Adrenal gland (tissue), 12 donors: Measurements from ENCODE around the gene CFAP58. TPM values are rescaled to one million over a fixed set of nuclear protein-coding genes. Genes with fewer than 3 reads are reported as not detected.

Source experiments
- DNase-seq, 7 donors: peaks; one replicate each; pipeline ENCODE4 v3.0.0-alpha.2; 2019 to 2020
- H3K27ac ChIP-seq, 5 donors: fragments of 200-600 bp; sonication (generic) in 4 of 5; 1 replicate in 3 of 5; 2 replicates in 2 of 5; pipeline versions ENCODE4 v1.5.1 to v1.8.0; 2016 to 2020; ENCODE audit warnings: mild to moderate bottlenecking in 1 of 5
- H3K27me3 ChIP-seq: fragments of 200-600 bp; 2 replicates; pipeline ENCODE4 v1.8.0; 2021
- H3K36me3 ChIP-seq, 2 donors: fragments of 200-600 bp; replicated peaks in 1 of 2; 1 replicate in 1 of 2; 2 replicates in 1 of 2; pipeline versions ENCODE4 v1.5.1 to v1.8.0; 2018 to 2022
- H3K4me1 ChIP-seq, 2 donors: fragments of 200-600 bp; replicated peaks in 1 of 2; 1 replicate in 1 of 2; 2 replicates in 1 of 2; pipeline versions ENCODE4 v1.5.1 to v1.8.0; 2018 to 2021
- H3K4me3 ChIP-seq, 4 donors: fragments of 200-600 bp; sonication (generic) in 3 of 4; one replicate each; pipeline ENCODE4 v1.5.1; 2016 to 2018
- H3K9me3 ChIP-seq, 3 donors: fragments of 200-600 bp; sonication (generic) in 1 of 3; replicated peaks in 1 of 3; 1 replicate in 2 of 3; 2 replicates in 1 of 3; pipeline versions ENCODE4 v1.5.1 to v1.8.0; 2016 to 2021
- POLR2A ChIP-seq, 2 donors: fragments of 450-650 bp; IDR thresholded peaks; one replicate each; pipeline ENCODE4 v1.6.1; 2017; ENCODE audit warnings: antibody characterized with exemption in 2 of 2, mild to moderate bottlenecking in 2 of 2, moderate library complexity in 1 of 2
- WGBS, 4 donors: extraction: QIAGEN DNeasy Blood & Tissue Kit in 2 of 4; methylation state at CpG; one replicate each; pipeline versions ENCODE4 v1.1.5 to v1.1.7; 2013 to 2017; 5-methylcytosine and 5-hydroxymethylcytosine counted together
- intact Hi-C, 2 donors: fragments of 100-400 bp; cut with DNase I; formaldehyde crosslinking; loops; one replicate each; pipeline versions ENCODE4 v1.14.1 to v1.15.0; 2022 to 2023
- polyA plus RNA-seq, 3 donors: library from polyadenylated mRNA; stranded (reverse); fragments of 200-250 nt in 2 of 3; fragments of 350-450 nt in 1 of 3; fragmentation: Illumina TruSeq in 1 of 3; extraction: RNeasy Lipid Tissue Mini Kit (QIAGEN cat#74804) in 1 of 3; gene quantifications; one replicate each; pipeline ENCODE4 v1.2.3, GENCODE V29; 2013 to 2014
- total RNA-seq, 9 donors: library from RNA; depleted of rRNA in 4 of 9; stranded (reverse); fragments of >200 nt in 4 of 9; fragments of 120-200 nt in 1 of 9; fragmentation: NEBNext Ultra II Directional in 1 of 9; extraction: Animal tissue kit (Norgen Biotek cat#: 25700) in 1 of 9; gene quantifications; one replicate each; pipeline versions ENCODE4 v1.1.0 to v1.2.4, GENCODE V29; 2013 to 2023
- TF ChIP-seq, protein P1 (sequence below), 6 experiments: fragments of 450-650 bp in 4 of 6; fragments of 200-600 bp in 2 of 6; sonication (generic) in 1 of 6; IDR thresholded peaks; 1 replicate in 5 of 6; 2 replicates in 1 of 6; pipeline versions ENCODE4 v1.5.1 to v1.8.0; 2016 to 2021; ENCODE audit warnings: antibody characterized with exemption in 6 of 6, mild to moderate bottlenecking in 2 of 6, moderate library complexity in 1 of 6
- donor health status: healthy with polysubstance abuse.
- donor health status: Bipolar disorder and iron deficiency.
- donor health status: DM: yes; HTN: yes; CAD: no.
- donor health status: DM: no; HTN: no; CAD: no.
- donor health status: DM: no; HTN: no; CAD: no.
- donor health status: DM: yes; HTN: yes; CAD: no.

Gene CFAP58
- total and polyA plus RNA-seq, 12 donors: 0.11 to 2.9 (median 0.85) TPM

DNA sequence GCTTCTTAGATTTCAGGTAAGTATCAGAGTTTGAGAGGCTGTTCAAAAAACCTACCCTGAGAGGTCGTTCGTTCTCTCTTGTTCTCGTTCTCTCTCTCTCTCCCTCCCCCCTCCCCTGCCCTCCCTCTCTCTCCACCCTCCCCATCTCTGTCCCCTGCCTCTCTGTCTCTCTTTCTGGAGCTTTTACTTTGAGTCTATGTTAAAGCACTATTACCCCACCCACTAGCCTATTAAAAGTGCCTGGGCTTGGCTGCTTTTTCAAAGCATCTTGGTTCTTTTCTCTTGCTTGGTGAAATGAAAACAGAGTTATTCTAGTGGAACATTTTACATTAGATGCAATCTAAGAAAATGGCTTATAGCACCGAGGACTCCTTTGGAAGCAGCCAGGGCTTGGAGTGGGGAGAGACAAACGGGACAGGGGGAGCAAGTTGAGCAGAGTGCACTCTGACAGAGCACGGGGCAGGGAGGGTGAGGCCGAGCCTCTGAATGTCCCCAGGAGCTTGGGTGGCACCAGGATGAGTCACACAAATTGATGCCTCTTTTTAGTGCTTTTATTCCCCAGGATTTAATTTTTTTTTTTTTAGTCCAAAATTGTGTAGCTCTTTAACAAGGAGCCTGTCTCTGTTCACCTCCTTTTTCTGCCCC lies 134.3 kb downstream of the CFAP58 start:
- H3K27me3 ChIP-seq: no peaks in the 10 kb centered on the region
- 42 to 53% (median 49%) methylated on average over 7 of the region's 7 CpGs for WGBS, 4 donors
- TF ChIP-seq, protein P1, sequence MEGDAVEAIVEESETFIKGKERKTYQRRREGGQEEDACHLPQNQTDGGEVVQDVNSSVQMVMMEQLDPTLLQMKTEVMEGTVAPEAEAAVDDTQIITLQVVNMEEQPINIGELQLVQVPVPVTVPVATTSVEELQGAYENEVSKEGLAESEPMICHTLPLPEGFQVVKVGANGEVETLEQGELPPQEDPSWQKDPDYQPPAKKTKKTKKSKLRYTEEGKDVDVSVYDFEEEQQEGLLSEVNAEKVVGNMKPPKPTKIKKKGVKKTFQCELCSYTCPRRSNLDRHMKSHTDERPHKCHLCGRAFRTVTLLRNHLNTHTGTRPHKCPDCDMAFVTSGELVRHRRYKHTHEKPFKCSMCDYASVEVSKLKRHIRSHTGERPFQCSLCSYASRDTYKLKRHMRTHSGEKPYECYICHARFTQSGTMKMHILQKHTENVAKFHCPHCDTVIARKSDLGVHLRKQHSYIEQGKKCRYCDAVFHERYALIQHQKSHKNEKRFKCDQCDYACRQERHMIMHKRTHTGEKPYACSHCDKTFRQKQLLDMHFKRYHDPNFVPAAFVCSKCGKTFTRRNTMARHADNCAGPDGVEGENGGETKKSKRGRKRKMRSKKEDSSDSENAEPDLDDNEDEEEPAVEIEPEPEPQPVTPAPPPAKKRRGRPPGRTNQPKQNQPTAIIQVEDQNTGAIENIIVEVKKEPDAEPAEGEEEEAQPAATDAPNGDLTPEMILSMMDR (IDR thresholded peaks at IDR 0.05): no peak
- no peak for TF ChIP-seq POLR2A (IDR thresholded peaks at IDR 0.05)
- no peaks in the 10 kb centered on the region for H3K36me3 ChIP-seq
- intact Hi-C loops: no loop called here
- peak in 6 of 7 donors; percentile 35 to 57 (median 42) for DNase-seq
- no peak overlapping the region for H3K27ac ChIP-seq
- H3K4me1 ChIP-seq: peaks cover 0 to 8% of the 10 kb centered on the region in 2 donors
- no peak overlapping the region for H3K4me3 ChIP-seq
- H3K9me3 ChIP-seq: no peaks in the 10 kb centered on the region

DNA sequence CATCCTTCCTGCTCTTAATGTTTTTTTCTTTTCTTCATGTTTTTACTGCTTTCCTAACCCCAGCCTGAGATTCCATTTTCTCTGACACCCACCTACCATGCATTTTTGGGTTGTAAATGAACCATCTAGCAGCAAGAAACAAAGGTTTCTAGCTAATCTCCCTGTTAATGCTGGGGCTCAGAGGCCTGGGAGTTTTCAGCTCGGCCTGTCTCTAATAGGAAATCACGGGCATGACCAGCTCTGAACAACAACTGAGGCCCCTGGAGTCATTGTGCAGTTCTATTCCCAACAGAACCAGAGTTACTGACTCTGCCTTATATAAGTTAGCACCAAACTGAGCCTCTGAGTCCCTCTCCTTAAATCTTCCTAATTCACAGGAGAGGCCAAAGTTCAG lies 134.8 kb downstream of the CFAP58 start:
- no peaks in the 10 kb centered on the region for H3K36me3 ChIP-seq
- no peak overlapping the region for H3K27ac ChIP-seq
- H3K27me3 ChIP-seq: no peaks in the 10 kb centered on the region
- no peak overlapping the region for H3K4me3 ChIP-seq
- peaks cover 0 to 13% of the 10 kb centered on the region in 2 donors for H3K4me1 ChIP-seq
- no peaks in the 10 kb centered on the region for H3K9me3 ChIP-seq
- TF ChIP-seq, protein P1 (IDR thresholded peaks at IDR 0.05): no peak
- TF ChIP-seq POLR2A (IDR thresholded peaks at IDR 0.05): no peak
- 70 to 78% (median 74%) methylated on average over 2 of the region's 2 CpGs for WGBS, 4 donors
- intact Hi-C loops: no loop called here
- no peak for DNase-seq

DNA sequence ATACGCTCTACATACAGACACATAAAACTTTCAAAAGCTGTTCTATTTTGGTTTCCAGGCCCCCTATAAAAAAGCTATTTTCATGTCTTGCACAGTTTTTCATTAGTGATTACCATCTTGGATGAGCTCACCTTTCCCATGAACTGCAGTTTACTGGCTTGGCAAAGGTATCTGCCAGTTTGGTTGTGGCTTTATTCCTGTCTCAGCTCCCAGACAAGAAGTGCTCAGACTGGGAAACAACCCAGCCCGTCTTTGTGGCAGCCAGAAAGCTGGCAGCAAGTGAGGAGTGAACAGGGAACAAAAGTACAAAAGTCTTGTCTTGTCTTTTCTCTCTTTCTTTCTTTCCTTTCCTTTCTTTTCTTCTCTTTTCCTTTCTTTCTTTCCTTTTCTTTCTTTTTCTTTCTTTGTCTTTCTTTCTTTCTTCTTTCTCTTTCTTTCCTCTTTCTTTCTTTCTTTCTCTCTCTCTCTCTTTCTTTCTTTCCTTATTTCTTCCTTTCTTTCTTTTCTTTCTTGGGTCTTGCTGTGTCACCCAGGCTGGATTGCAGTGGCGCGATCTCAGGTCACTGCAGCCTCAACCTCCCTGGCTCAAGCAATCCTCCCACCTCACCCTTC lies 138.8 kb downstream of the CFAP58 start:
- intact Hi-C loops: no loop called here
- Histone ChIP-seq H3K27me3 (no peaks in the 10 kb centered on the region), H3K27ac (no peak overlapping the region), H3K9me3 (no peaks in the 10 kb centered on the region), H3K4me1 (peaks cover 0 to 13% of the 10 kb centered on the region in 2 donors), H3K36me3 (no peaks in the 10 kb centered on the region), H3K4me3 (no peak overlapping the region)
- TF ChIP-seq, protein P1 (IDR thresholded peaks at IDR 0.05): no peak
- no peak for TF ChIP-seq POLR2A (IDR thresholded peaks at IDR 0.05)
- DNase-seq: peak in 6 of 7 donors; percentile 41 to 70 (median 56)
- WGBS, 4 donors: 81 to 84% (median 82%) methylated on average over 4 of the region's 4 CpGs

DNA sequence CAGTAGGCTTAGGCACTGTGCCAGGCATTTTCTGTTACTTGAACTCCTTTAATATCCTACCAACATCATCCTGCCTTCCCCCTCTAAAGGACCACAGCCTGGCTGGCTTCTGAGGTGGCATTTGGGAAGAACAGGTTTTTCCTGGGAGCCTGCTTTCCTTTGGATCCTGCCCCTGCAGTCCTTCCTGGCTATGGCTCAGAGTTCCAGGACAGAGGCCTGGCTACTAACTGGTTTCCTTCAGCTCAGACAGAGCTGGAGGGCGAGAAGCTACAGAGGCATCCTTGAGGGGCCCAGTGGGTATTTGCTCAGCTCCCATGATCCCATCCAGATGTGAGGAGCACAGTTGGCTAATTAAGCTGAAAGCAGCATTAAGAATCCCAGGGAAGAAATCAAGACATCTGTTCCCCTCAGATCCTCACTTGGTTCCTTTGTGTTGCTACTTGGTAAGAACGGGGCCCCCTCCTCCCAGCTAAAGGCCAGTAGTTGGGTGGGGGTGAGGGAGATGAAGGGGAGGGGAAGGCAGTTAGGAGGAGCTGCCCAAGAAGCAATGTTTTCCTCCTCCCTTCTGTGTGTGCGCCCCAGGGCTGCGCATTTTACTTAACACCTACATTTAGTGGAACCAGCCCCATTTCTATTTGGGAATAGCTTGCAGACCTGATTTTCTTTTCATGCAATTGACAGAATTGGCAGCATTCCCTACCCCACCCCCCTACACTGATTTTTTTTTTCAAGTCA lies 144.9 kb downstream of the CFAP58 start:
- no peak overlapping the region for H3K4me3 ChIP-seq
- no peak for DNase-seq
- TF ChIP-seq POLR2A (IDR thresholded peaks at IDR 0.05): no peak
- TF ChIP-seq, protein P1 (IDR thresholded peaks at IDR 0.05): no peak
- 63 to 86% (median 76%) methylated on average over 4 of the region's 4 CpGs for WGBS, 4 donors
- no peaks in the 10 kb centered on the region for H3K36me3 ChIP-seq
- no peak overlapping the region for H3K27ac ChIP-seq
- intact Hi-C loops: no loop called here
- no peaks in the 10 kb centered on the region for H3K27me3 ChIP-seq
- no peaks in the 10 kb centered on the region for H3K9me3 ChIP-seq
- no peaks in the 10 kb centered on the region for H3K4me1 ChIP-seq
